ENCODE measurements around the gene PPP3CA. TPM values are rescaled to one million over a fixed set of nuclear protein-coding genes. Genes with fewer than 3 reads are reported as not detected.

The PPP3CA gene
- total RNA-seq, 1 experiment from 2014 or later, result 133 TPM

DNA sequence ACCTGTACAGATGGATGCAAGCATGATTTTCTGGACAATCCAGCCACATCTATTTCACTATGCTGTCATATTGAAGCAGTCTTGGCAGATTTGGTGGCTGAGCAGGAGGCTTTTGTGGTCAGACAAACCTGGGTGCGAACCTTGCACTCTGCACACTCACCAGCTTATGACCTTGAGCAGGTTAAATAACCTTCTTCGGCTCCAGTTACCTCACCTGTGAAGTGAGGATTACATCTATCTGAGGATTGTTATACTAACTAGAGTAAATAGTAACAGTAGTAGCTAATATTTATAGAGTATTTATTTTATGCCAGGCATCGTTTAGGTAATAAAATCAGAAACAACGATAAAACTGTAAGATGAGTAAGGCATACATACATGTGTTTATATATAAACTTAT, 150.0 kb downstream of the PPP3CA start:
- no peaks in the 10 kb centered on the region for H4K20me1 ChIP-seq (ENCODE audit: insufficient read depth)
- H3K4me3 ChIP-seq (replicated peaks in 1 of 2; ENCODE audit: low read depth in 1 of 2, low read length in 2 of 2), result no peak overlapping the region
- H3K27me3 ChIP-seq (ENCODE audit: insufficient read depth, low read length), result no peaks in the 10 kb centered on the region
- ChIA-PET POLR2A (interaction anchor here (0.7 kb wide), 1 partner anchor 151 kb away, joined by 3 read pairs; no protein-coding TSS in a partner anchor), CTCF (no interaction called here), RAD21 (ENCODE audit: low non-redundant PET in 1 of 2, low total read pairs in 2 of 2, uncharacterized antibody in 2 of 2, unreplicated experiment in 2 of 2) (no interaction called here)
- no TSS peak for BruUV-seq (replicated peaks)
- no peaks in the 10 kb centered on the region for H3K9me2 ChIP-seq (ENCODE audit: insufficient read depth)
- H2AFZ ChIP-seq (ENCODE audit: low read depth, low read length, poor library complexity, severe bottlenecking), result no peak overlapping the region
- TF ChIP-seq, protein P1, sequence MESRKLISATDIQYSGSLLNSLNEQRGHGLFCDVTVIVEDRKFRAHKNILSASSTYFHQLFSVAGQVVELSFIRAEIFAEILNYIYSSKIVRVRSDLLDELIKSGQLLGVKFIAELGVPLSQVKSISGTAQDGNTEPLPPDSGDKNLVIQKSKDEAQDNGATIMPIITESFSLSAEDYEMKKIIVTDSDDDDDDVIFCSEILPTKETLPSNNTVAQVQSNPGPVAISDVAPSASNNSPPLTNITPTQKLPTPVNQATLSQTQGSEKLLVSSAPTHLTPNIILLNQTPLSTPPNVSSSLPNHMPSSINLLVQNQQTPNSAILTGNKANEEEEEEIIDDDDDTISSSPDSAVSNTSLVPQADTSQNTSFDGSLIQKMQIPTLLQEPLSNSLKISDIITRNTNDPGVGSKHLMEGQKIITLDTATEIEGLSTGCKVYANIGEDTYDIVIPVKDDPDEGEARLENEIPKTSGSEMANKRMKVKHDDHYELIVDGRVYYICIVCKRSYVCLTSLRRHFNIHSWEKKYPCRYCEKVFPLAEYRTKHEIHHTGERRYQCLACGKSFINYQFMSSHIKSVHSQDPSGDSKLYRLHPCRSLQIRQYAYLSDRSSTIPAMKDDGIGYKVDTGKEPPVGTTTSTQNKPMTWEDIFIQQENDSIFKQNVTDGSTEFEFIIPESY (IDR thresholded peaks at IDR 0.05; ENCODE audit: extremely low read depth, insufficient replicate concordance, low read length), result no peak
- TF ChIP-seq POLR2A (IDR thresholded peaks at IDR 0.05; ENCODE audit: borderline replicate concordance, extremely low read depth, insufficient read depth, insufficient read length) (no peak), SRF (IDR thresholded peaks at IDR 0.05; ENCODE audit: low read depth) (no peak), SP1 (IDR thresholded peaks at IDR 0.05; ENCODE audit: low read depth) (no peak), TCF7L2 (IDR thresholded peaks at IDR 0.05; ENCODE audit: borderline replicate concordance, extremely low read depth, insufficient read depth, insufficient read length) (no peak), ZNF274 (IDR thresholded peaks at IDR 0.05; ENCODE audit: low read depth, low read length) (no peak), ZFX (IDR thresholded peaks at IDR 0.05) (no peak), POLR2AphosphoS5 (IDR thresholded peaks at IDR 0.05; ENCODE audit: low read depth, low read length) (no peak), FOSL1 (IDR thresholded peaks at IDR 0.05; ENCODE audit: low read depth) (no peak), RAD21 (IDR thresholded peaks at IDR 0.05; ENCODE audit: low read depth) (no peak), SIN3A (IDR thresholded peaks at IDR 0.05; ENCODE audit: low read depth) (no peak), ELF1 (IDR thresholded peaks at IDR 0.05; ENCODE audit: borderline replicate concordance, low read depth) (no peak), CEBPB (IDR thresholded peaks at IDR 0.05; ENCODE audit: low read depth) (no peak), YY1 (IDR thresholded peaks at IDR 0.05; ENCODE audit: extremely low read depth, insufficient replicate concordance, low read depth, low read length) (no peak), JUND (IDR thresholded peaks at IDR 0.05) (no peak)
- TF ChIP-seq, protein P2, sequence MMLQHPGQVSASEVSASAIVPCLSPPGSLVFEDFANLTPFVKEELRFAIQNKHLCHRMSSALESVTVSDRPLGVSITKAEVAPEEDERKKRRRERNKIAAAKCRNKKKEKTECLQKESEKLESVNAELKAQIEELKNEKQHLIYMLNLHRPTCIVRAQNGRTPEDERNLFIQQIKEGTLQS (IDR thresholded peaks at IDR 0.05), result no peak
- TF ChIP-seq, protein P3, sequence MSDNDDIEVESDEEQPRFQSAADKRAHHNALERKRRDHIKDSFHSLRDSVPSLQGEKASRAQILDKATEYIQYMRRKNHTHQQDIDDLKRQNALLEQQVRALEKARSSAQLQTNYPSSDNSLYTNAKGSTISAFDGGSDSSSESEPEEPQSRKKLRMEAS (IDR thresholded peaks at IDR 0.05), result no peak
- TF ChIP-seq, protein P4, sequence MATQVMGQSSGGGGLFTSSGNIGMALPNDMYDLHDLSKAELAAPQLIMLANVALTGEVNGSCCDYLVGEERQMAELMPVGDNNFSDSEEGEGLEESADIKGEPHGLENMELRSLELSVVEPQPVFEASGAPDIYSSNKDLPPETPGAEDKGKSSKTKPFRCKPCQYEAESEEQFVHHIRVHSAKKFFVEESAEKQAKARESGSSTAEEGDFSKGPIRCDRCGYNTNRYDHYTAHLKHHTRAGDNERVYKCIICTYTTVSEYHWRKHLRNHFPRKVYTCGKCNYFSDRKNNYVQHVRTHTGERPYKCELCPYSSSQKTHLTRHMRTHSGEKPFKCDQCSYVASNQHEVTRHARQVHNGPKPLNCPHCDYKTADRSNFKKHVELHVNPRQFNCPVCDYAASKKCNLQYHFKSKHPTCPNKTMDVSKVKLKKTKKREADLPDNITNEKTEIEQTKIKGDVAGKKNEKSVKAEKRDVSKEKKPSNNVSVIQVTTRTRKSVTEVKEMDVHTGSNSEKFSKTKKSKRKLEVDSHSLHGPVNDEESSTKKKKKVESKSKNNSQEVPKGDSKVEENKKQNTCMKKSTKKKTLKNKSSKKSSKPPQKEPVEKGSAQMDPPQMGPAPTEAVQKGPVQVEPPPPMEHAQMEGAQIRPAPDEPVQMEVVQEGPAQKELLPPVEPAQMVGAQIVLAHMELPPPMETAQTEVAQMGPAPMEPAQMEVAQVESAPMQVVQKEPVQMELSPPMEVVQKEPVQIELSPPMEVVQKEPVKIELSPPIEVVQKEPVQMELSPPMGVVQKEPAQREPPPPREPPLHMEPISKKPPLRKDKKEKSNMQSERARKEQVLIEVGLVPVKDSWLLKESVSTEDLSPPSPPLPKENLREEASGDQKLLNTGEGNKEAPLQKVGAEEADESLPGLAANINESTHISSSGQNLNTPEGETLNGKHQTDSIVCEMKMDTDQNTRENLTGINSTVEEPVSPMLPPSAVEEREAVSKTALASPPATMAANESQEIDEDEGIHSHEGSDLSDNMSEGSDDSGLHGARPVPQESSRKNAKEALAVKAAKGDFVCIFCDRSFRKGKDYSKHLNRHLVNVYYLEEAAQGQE (IDR thresholded peaks at IDR 0.05; ENCODE audit: low read depth), result no peak
- TF ChIP-seq, protein P5, sequence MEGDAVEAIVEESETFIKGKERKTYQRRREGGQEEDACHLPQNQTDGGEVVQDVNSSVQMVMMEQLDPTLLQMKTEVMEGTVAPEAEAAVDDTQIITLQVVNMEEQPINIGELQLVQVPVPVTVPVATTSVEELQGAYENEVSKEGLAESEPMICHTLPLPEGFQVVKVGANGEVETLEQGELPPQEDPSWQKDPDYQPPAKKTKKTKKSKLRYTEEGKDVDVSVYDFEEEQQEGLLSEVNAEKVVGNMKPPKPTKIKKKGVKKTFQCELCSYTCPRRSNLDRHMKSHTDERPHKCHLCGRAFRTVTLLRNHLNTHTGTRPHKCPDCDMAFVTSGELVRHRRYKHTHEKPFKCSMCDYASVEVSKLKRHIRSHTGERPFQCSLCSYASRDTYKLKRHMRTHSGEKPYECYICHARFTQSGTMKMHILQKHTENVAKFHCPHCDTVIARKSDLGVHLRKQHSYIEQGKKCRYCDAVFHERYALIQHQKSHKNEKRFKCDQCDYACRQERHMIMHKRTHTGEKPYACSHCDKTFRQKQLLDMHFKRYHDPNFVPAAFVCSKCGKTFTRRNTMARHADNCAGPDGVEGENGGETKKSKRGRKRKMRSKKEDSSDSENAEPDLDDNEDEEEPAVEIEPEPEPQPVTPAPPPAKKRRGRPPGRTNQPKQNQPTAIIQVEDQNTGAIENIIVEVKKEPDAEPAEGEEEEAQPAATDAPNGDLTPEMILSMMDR (IDR thresholded peaks at IDR 0.05 in 2 of 3, conservative IDR thresholded peaks at IDR 0.05 in 1 of 3; ENCODE audit: borderline replicate concordance in 1 of 3, insufficient read depth in 1 of 3, low read depth in 2 of 3, low read length in 2 of 3), result no peak
- intact Hi-C loops (cut with micrococcal nuclease), result no loop called here
- H3K36me3 ChIP-seq (ENCODE audit: control insufficient read depth in 1 of 2, insufficient read depth in 2 of 2, low read length in 2 of 2), result peaks cover 0 to 10% of the 10 kb centered on the region in 2 experiments; a peak in 2 of 4 replicates
- no peak for ATAC-seq
- DNase-seq (ENCODE audit: low read depth, low spot score), result no peak
- no peak overlapping the region for H3K4me2 ChIP-seq (ENCODE audit: low read length)
- no peak overlapping the region for H3K27ac ChIP-seq (ENCODE audit: low read depth, low read length)
- H3K79me2 ChIP-seq (ENCODE audit: insufficient read depth, low read length), result peaks cover 69% of the 10 kb centered on the region
- H3K9ac ChIP-seq (ENCODE audit: low read length), result no peak overlapping the region
- peaks cover 32 to 45% of the 10 kb centered on the region in 2 experiments for H3K4me1 ChIP-seq (ENCODE audit: control insufficient read depth in 1 of 2, insufficient read depth in 2 of 2, low read length in 2 of 2)
- no peaks in the 10 kb centered on the region for H3K9me3 ChIP-seq (ENCODE audit: control insufficient read depth in 1 of 2, insufficient read depth in 1 of 2, low read depth in 1 of 2, low read length in 2 of 2)

Data from HCT116 (cell line).